HG02870 (cell line): ENCODE data around the gene EVI5.
"Not testable (repeated sequence)": the region's sequence is repeated elsewhere in the genome, so short reads cannot be mapped to it uniquely, and the experiment has no call there.

Experiments
- ATAC-seq: cut with Tn5 transposase; IDR thresholded peaks from one replicate; pipeline ENCODE4 v1.9.1; 2021; ENCODE audit warnings: mild to moderate bottlenecking, moderate library complexity; ENCODE audit not compliant: unreplicated experiment

EVI5 gene

DNA sequence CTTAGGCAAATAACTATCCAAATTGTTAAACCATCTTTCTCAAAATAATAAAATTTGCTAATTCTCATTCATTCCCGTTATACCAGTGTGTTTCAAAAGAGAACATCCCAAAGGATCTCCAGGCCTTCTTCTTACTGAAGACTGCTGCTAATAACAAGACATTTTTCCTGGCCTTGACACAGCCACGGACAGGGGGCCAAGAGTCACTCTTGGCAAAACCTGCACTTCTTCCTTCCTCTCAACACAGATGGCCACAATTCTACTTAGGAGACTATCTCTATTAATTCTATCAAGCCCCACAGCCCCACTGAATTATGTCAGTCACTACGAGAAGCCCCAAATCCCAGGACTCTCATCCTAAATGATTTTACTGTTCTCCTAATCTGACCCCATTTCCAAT lies 86.0 kb downstream of the EVI5 start:
- ATAC-seq, result no peak

DNA sequence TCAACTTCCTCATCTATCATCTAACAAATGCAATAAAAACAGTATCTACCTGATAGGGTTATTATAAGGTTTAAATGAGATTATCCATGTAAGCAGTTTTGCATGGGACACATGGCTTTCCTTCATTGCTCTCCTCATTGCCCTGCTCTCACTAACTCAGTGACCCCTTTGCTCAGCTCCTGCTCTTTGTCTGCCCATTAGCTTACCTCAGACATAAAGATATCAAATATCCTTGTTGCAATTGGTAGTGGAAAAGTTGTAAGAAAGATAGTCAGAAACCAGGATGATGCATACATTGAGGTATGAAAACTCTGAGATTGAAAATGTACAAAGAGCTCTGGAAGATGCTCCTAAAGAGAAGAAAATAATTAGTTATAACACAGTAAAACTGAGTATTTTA lies 89.8 kb downstream of the EVI5 start:
- ATAC-seq, result no peak

- ATAC-seq, result no peak
Measured at GRCh38 chr1:92691925-92692324, 93.0 kb downstream of the EVI5 start.

- ATAC-seq, result no peak
Measured at GRCh38 chr1:92690212-92690906, 94.5 kb downstream of the EVI5 start.

DNA sequence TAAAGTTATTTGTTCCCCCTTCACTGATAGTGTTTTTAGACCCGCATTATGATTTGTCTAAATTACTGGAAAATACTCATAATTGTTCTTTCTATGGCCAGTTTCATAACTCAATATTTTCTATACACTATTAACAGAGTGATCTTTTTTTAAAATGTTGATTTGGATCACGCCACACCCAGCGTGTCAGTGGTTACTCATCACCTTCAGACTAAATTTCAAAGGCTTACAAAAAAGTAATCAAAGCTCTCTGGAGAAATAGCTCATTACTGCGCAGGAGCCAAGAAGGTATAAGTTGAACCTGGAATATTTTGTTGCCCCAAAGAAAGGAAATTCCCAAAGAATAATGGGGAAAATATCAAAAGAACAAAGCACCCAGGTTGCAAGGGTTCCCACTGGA lies 104.9 kb downstream of the EVI5 start:
- no peak for ATAC-seq

GRCh38 chr1:92663775-92664174 lies 121.1 kb downstream of the EVI5 start:
- ATAC-seq, result no peak

DNA sequence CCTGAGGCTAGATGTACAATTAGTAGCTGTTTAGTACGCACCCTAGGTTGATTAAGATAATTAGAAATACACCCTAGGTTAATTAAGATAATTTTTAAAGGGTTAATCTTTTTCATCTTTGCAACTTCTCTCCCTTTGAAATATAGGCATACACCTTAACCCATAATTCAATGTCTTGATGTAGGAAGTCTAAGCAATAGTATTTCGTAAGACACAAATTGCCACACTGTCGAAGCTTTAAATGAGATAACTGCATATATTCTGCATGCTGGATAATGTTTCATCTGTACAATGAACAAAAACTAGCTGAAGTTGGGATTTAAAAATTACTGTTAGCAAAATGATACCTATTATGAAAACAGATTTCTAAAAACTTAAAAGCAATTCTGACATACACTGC lies 122.9 kb downstream of the EVI5 start:
- no peak for ATAC-seq

GRCh38 chr1:92657701-92658100 lies 127.2 kb downstream of the EVI5 start:
- no peak for ATAC-seq

GRCh38 chr1:92655197-92655801 lies 129.6 kb downstream of the EVI5 start:
- no peak for ATAC-seq

DNA sequence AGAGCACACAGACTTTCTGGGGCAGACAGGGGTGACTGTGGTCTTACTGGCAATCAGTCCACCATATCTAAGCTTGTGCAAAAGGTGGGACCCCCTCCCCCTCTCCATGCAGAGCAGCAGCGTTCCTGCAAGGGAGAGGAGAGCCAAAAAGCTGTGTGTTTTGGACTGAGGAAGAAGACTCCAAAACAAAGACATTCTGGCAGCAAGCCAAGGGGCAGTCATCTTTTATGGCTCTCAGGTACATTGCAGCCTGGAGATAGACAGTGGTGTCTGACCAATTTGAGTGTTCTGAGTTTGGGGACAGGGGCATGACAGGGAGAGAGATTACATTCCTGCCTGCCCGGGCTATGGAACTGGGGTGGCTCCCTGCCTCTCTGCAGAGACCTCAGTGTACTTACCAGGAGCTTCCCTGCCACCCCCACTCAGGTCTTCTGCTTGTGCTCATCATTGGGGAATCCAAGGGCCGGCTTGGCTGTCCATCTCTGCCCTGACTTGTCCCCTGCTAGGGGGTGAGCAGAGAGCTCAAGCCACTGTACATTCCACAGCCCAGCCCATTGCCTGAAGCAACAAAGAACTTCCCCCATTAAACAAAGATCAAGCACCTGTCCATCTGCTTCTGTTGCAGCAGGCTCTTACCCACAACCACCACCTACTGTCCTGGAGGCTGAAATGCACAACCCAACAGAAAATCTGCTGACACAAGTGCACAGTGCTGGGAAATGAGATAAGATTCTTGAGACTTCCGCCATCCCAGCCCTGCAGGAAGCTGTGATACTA lies 131.1 kb downstream of the EVI5 start:
- ATAC-seq, result no peak

GRCh38 chr1:92640686-92641085 lies 144.2 kb downstream of the EVI5 start:
- not testable (repeated sequence) for ATAC-seq

- ATAC-seq, result no peak
Measured at GRCh38 chr1:92638498-92638897, 146.4 kb downstream of the EVI5 start.

GRCh38 chr1:92635203-92635602 lies 149.7 kb downstream of the EVI5 start:
- ATAC-seq, result not testable (repeated sequence)

DNA sequence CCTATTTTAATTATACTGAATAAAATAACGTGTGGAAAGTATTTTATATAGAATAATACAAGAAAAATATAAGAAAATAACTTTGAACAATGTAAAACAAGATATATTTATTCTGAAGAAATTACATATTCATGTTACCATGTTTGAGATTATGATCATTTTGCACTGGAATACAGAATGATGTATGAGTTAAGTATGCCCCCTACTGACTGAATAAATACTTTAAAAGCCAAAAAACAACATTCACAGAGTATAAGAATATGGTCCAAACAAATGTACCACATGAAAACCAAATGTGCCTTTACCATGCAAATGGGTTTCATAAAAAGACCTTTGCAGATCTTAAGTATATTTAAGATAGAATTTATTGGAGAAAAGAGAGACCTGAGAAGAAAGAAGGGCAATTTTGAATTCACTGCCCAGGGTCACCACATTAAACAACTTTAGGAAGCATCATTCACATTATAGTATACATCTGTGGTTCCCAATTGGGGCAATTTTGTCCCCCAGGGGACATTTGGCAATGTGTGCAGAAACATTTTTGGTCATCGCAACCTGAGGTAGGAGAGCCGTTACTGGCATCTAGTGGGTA lies 161.6 kb downstream of the EVI5 start:
- ATAC-seq, result no peak

DNA sequence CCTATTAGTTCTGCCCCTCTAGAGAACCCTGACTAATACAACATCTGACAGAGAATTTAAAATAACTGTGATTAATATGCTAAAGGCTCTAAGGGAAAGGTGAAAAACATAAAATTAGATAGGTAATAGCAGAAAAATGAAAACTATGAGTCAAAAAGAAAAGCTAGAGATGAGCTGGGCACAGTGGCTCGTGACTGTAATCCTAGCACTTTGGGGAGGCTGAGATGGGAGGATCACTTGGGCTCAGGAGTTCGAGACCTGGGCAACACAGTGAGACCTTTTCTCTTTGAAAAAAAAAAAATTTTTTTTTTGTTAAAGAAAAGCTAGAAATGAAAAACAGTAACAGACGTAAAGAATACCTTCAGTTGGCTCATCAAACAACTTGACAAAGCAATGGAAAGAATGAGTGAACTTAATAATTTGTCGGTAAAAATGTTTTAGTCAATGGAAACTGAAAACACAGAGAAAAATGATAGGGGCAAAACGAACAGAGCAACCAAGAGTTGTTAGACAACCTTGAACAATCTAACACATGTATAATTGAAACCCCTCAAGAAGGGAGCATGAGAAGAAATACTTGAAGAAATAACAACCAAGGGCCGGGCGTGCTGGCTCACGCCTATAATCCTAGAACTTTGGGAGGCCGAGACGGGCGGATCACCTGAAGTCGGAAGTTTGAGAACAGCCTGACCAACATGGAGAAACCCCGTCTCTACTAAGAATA lies 165.3 kb downstream of the EVI5 start:
- no peak for ATAC-seq

DNA sequence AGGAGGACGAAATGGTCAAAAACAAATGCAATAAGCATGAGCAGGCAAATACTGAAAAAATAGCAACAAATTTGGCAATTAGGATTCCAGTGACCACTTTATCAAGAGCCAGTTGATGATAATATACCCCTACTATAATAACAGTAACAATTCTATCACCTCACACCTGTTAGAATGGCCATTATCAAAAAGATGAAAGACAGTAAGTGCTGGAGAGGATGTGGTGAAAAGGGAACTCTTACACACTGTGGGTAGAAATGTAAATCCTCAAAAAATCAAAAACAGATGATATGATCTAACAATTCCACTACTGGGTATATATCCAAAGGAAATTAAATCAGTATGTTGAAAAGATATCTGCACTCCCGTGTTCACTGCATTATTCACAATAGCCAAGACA lies 183.9 kb downstream of the EVI5 start:
- ATAC-seq, result no peak

- no peak for ATAC-seq
Measured at GRCh38 chr1:92599184-92599583, 185.7 kb downstream of the EVI5 start.

DNA sequence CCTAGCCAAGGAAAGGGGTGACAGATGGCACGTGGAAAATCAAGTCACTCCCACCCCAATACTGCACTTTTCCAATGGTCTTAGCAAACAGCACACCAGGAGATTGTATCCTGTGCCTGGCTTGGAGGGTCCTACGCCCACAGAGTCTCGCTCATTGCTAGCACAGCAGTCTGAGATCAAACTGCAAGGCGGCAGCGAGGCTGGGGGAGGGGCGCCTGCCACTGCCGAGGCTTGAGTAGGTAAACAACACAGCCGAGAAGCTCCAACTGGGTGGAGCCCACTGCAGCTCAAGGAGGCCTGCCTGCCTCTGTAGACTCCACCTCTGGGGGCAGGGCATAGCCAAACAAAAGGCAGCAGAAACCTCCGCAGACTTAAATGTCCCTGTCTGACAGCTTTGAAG lies 195.5 kb downstream of the EVI5 start:
- ATAC-seq, result not testable (repeated sequence)

DNA sequence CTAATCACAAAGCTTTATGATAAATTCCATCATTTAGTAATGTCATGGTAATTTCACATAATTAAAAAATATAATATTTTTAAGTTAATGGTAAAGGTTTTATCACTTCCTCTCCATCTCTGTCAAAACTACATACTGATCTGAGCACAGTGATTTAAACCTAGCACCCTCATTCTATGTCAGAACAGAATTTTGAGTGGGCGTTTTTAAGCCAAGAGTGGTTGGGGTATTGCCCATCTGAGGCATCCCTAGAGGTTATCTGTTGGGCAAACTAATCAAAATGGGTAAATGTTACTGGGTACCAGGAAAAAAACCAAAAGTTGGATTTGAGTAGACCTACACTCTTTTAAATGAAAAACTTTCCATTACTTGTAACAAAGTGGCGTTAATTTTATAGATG lies 197.5 kb downstream of the EVI5 start:
- ATAC-seq, result no peak

DNA sequence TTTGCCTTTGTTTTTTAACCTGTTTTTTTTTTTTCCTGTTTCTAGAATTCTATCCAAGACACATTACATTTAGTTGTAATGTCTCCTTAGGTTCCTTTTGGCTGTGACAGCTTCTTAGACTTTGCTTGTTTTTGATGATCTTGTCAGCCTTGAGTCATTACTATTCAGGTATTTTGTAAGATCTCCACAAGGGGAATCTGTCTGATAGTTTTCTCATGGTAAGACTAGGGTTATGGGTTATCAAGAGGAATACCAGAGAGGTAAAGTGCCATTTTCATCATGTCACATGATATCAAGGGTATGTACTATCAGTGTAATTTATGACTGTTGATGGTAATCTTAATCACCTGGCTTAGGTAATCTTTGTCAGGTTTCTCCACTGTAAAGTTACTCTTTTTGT lies 199.1 kb downstream of the EVI5 start:
- no peak for ATAC-seq

DNA sequence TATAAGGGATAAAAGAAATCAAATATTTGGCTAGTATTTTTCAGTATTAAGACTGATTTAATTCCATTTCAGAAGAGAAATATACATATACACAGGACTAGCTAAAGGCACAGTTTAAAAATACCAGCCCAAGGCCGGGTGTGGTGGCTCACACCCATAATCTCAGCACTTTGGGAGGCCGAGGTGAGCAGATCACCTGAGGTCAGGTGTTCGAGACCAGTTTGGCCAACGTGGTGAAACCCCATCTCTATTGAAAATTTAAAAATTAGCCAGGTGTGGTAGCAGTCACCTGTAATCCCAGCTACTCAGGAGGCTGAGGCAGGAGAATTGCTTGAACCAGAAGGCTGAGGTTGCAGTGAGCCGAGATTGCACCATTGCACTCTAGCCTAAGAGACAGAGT lies 200.1 kb downstream of the EVI5 start:
- not testable (repeated sequence) for ATAC-seq
